ENCODE measurements around the gene RGS17.

The RGS17 gene

GRCh38 chr6:153087436-153087835, 43.6 kb downstream of the RGS17 start:
- ChIA-PET POLR2A (no interaction called here), CTCF (no interaction called here)
- TF ChIP-seq FOXM1 (IDR thresholded peaks at IDR 0.05; ENCODE audit: borderline replicate concordance), result no peak
- TF ChIP-seq NFRKB (IDR thresholded peaks at IDR 0.05), result no peak
- no peak for TF ChIP-seq ARNT (IDR thresholded peaks at IDR 0.05)
- no peak for TF ChIP-seq HDGF (IDR thresholded peaks at IDR 0.05; ENCODE audit: borderline replicate concordance)
- no peak for TF ChIP-seq BHLHE40 (IDR thresholded peaks at IDR 0.05; ENCODE audit: borderline replicate concordance)
- no peak for TF ChIP-seq FOXK2 (IDR thresholded peaks at IDR 0.05)
- TF ChIP-seq ZNF384 (IDR thresholded peaks at IDR 0.05), result no peak
- no peak for TF ChIP-seq TARDBP (IDR thresholded peaks at IDR 0.05)
- DNase-seq (ENCODE audit: extremely low spot score), result no peak

DNA sequence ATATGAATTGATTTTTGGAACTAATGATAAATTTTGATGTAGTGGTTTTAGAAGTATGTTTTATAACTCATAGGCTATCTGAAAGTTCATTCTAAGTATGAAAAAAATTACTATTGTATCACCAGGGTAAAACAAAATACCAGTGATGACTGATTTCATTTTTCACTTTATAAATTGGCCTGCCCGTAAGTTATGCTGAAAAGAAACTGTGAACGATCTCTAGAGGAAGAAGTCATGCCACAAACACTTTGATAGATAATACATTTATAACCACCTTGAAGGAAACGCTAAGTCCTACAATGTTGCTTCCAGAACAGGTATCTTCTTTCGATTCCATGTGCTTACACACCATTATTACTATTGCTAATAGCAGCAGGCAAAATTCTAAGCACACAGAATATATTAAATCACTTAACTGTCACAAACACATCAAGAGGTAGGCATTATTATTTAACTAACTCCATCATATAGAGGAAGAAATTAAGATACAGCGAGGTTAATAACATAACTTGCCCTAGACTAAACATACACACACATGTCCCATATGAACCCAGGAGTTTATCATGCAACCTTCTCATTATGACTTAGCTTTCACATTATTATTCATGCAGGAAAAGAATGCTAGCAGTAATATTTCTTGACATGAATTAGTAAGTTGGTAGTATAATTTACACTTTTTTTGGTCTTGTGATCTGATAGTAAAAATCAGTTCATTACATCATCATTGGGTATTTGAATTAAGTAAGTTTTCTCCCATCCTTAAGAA, 44.7 kb downstream of the RGS17 start:
- DNase-seq (ENCODE audit: extremely low spot score), result no peak
- ChIA-PET POLR2A (interaction anchor here (0.9 kb wide), 1 partner anchor 103 kb away, joined by 3 read pairs; the partner anchor contains the start of gene FBXO5), CTCF (no interaction called here)
- no peak for TF ChIP-seq BHLHE40 (IDR thresholded peaks at IDR 0.05; ENCODE audit: borderline replicate concordance)

DNA sequence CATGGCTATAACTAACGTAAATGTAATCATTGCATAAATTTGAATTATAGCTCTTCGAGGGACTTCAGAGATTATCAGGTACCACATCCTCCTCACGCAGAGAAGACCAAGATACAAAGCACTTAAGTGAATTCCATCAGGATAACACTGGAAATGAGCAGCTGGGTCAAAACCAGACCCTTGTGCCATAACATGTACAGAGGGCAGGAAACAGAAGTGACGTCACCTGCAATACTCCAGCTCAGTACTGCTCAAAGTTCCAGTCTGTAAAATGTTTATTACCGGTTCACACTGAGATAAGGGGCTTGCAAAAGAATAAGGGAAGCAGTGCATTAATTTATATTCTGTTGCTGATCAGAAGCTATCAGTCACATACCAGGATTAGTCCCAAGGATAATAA, 45.8 kb downstream of the RGS17 start:
- CTCF ChIA-PET, result no interaction called here
- POLR2A ChIA-PET, result interaction anchor here (0.9 kb wide), 1 partner anchor 102 kb away, joined by 3 read pairs; the partner anchor contains the start of gene FBXO5
- no peak for TF ChIP-seq SUZ12 (IDR thresholded peaks at IDR 0.05)
- TF ChIP-seq, protein P1, sequence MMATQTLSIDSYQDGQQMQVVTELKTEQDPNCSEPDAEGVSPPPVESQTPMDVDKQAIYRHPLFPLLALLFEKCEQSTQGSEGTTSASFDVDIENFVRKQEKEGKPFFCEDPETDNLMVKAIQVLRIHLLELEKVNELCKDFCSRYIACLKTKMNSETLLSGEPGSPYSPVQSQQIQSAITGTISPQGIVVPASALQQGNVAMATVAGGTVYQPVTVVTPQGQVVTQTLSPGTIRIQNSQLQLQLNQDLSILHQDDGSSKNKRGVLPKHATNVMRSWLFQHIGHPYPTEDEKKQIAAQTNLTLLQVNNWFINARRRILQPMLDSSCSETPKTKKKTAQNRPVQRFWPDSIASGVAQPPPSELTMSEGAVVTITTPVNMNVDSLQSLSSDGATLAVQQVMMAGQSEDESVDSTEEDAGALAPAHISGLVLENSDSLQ (IDR thresholded peaks at IDR 0.05), result no peak
- TF ChIP-seq TARDBP (IDR thresholded peaks at IDR 0.05), result no peak
- TF ChIP-seq LEF1 (IDR thresholded peaks at IDR 0.05; ENCODE audit: borderline replicate concordance), result no peak
- TF ChIP-seq FOXM1 (IDR thresholded peaks at IDR 0.05; ENCODE audit: borderline replicate concordance), result no peak
- no peak for TF ChIP-seq ELF4 (IDR thresholded peaks at IDR 0.05)
- TF ChIP-seq BHLHE40 (IDR thresholded peaks at IDR 0.05; ENCODE audit: borderline replicate concordance), result no peak
- no peak for TF ChIP-seq ARNT (IDR thresholded peaks at IDR 0.05)
- no peak for TF ChIP-seq HDGF (IDR thresholded peaks at IDR 0.05; ENCODE audit: borderline replicate concordance)
- TF ChIP-seq FOXA1 (IDR thresholded peaks at IDR 0.05), result no peak
- TF ChIP-seq SP1 (IDR thresholded peaks at IDR 0.05), result no peak
- no peak for TF ChIP-seq NFRKB (IDR thresholded peaks at IDR 0.05)
- TF ChIP-seq ZNF384 (IDR thresholded peaks at IDR 0.05), result no peak
- DNase-seq (ENCODE audit: extremely low spot score), result peak; percentile 30

- TF ChIP-seq ARNT (IDR thresholded peaks at IDR 0.05), result no peak
- TF ChIP-seq, protein P1 (IDR thresholded peaks at IDR 0.05), result no peak
- TF ChIP-seq ELF4 (IDR thresholded peaks at IDR 0.05), result no peak
- no peak for TF ChIP-seq TARDBP (IDR thresholded peaks at IDR 0.05)
- no peak for TF ChIP-seq HDGF (IDR thresholded peaks at IDR 0.05; ENCODE audit: borderline replicate concordance)
- no peak for TF ChIP-seq CTBP1 (IDR thresholded peaks at IDR 0.05; ENCODE audit: borderline replicate concordance)
- TF ChIP-seq FOXK2 (IDR thresholded peaks at IDR 0.05), result no peak
- no peak for TF ChIP-seq NFRKB (IDR thresholded peaks at IDR 0.05)
- no peak for TF ChIP-seq BHLHE40 (IDR thresholded peaks at IDR 0.05; ENCODE audit: borderline replicate concordance)
- no peak for TF ChIP-seq SUZ12 (IDR thresholded peaks at IDR 0.05)
- TF ChIP-seq FOXM1 (IDR thresholded peaks at IDR 0.05; ENCODE audit: borderline replicate concordance), result no peak
- TF ChIP-seq LEF1 (IDR thresholded peaks at IDR 0.05; ENCODE audit: borderline replicate concordance), result no peak
- no peak for TF ChIP-seq L3MBTL2 (conservative IDR thresholded peaks at IDR 0.05)
- TF ChIP-seq ZNF384 (IDR thresholded peaks at IDR 0.05), result no peak
- TF ChIP-seq SP1 (IDR thresholded peaks at IDR 0.05), result no peak
- no peak for TF ChIP-seq FOXA1 (IDR thresholded peaks at IDR 0.05)
- DNase-seq (ENCODE audit: extremely low spot score), result no peak
- ChIA-PET POLR2A (no interaction called here), CTCF (no interaction called here)
Measured at GRCh38 chr6:153084393-153084792, 46.7 kb downstream of the RGS17 start.

- DNase-seq (ENCODE audit: extremely low spot score), result no peak
- POLR2A ChIA-PET, result no interaction called here
- CTCF ChIA-PET, result no interaction called here
- TF ChIP-seq FOXM1 (IDR thresholded peaks at IDR 0.05; ENCODE audit: borderline replicate concordance) (no peak), ARNT (IDR thresholded peaks at IDR 0.05) (no peak), ELF4 (IDR thresholded peaks at IDR 0.05) (no peak), NFRKB (IDR thresholded peaks at IDR 0.05) (no peak), LEF1 (IDR thresholded peaks at IDR 0.05; ENCODE audit: borderline replicate concordance) (no peak), SP1 (IDR thresholded peaks at IDR 0.05) (no peak), L3MBTL2 (conservative IDR thresholded peaks at IDR 0.05) (no peak), CTBP1 (IDR thresholded peaks at IDR 0.05; ENCODE audit: borderline replicate concordance) (no peak)
Measured at GRCh38 chr6:153083869-153084268, 47.2 kb downstream of the RGS17 start.

DNA sequence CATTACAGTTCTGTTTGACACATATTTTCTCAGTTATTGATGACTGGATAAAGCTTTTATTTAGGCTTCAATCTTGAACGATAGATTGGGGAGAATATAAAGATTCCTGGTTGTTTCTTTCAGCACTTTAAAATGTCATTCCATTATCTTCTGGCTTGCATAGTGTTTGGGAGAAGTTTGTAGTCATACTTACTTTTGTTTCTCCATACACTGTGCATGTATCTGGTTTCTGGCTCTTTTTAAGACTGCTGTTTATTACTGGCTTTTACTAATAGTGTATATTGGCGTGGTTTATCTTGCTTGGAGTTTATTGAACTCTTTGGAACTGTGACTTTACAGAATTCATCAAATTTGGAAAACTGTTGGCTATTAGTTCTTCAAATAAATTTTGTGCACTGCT, 49.2 kb downstream of the RGS17 start:
- TF ChIP-seq SP1 (IDR thresholded peaks at IDR 0.05) (no peak), LEF1 (IDR thresholded peaks at IDR 0.05; ENCODE audit: borderline replicate concordance) (no peak), TARDBP (IDR thresholded peaks at IDR 0.05) (no peak), CTBP1 (IDR thresholded peaks at IDR 0.05; ENCODE audit: borderline replicate concordance) (no peak), ELF4 (IDR thresholded peaks at IDR 0.05) (no peak), HDGF (IDR thresholded peaks at IDR 0.05; ENCODE audit: borderline replicate concordance) (no peak), L3MBTL2 (conservative IDR thresholded peaks at IDR 0.05) (no peak), BHLHE40 (IDR thresholded peaks at IDR 0.05; ENCODE audit: borderline replicate concordance) (no peak), SUZ12 (IDR thresholded peaks at IDR 0.05) (no peak), NFRKB (IDR thresholded peaks at IDR 0.05) (no peak), ZNF384 (IDR thresholded peaks at IDR 0.05) (no peak), FOXM1 (IDR thresholded peaks at IDR 0.05; ENCODE audit: borderline replicate concordance) (no peak), FOXK2 (IDR thresholded peaks at IDR 0.05) (no peak), FOXA1 (IDR thresholded peaks at IDR 0.05) (no peak), ARNT (IDR thresholded peaks at IDR 0.05) (no peak)
- TF ChIP-seq, protein P1 (IDR thresholded peaks at IDR 0.05), result no peak
- ChIA-PET POLR2A (no interaction called here), CTCF (no interaction called here)
- no peak for DNase-seq (ENCODE audit: extremely low spot score)

All from HEK293T (cell line).